B cell (primary cell): ENCODE results near the gene ATXN3L. TPM values are rescaled to one million over a fixed set of nuclear protein-coding genes. Genes with fewer than 3 reads are reported as not detected.

Experiments used
- ATAC-seq: fragments of 200-7000 bp; cut with Tn5 transposase; one replicate; pipeline ENCODE4 v1.10.0; 2021; ENCODE audit warnings: low read depth, mild to moderate bottlenecking, moderate number of reproducible peaks, moderate library complexity
- CTCF ChIA-PET: fragments of 350-600 bp; sonication (Branson Sonifier 250); formaldehyde crosslinking; loops from one replicate; lab custom pipeline; 2021; ENCODE audit warnings: antibody characterized with exemption, inconsistent platforms; lab: Charles Lee
- POLR2A ChIA-PET: fragments of 350-600 bp; sonication (Branson Sonifier 250); formaldehyde crosslinking; loops from one replicate; lab custom pipeline; 2021; ENCODE audit warnings: antibody characterized with exemption; lab: Charles Lee
- DNase-seq: peaks from one replicate; pipeline ENCODE4 v3.0.0; 2013
- H2AFZ ChIP-seq: 2 replicates; pipeline ENCODE4 v1.6.1; 2012; ENCODE audit warnings: mild to moderate bottlenecking, low read depth, low read length; ENCODE audit not compliant: insufficient read depth, poor library complexity, severe bottlenecking
- H3K27ac ChIP-seq, 2 donors: 1 replicate in 1 of 2; 2 replicates in 1 of 2; pipeline ENCODE4 v1.5.1; 2012 to 2013; ENCODE audit warnings: low read length in 2 of 2, mild to moderate bottlenecking in 2 of 2, moderate library complexity in 1 of 2
- H3K27me3 ChIP-seq, 4 experiments: fragments of 200-600 bp in 1 of 4; sonication (generic) in 1 of 4; replicated peaks in 1 of 4; 1 replicate in 2 of 4; 2 replicates in 2 of 4; pipeline versions ENCODE4 v1.6.1 to v1.7.0; 2013 to 2016; ENCODE audit warnings: low read length in 3 of 4, mild to moderate bottlenecking in 2 of 4, mixed read lengths in 1 of 4, moderate library complexity in 1 of 4; ENCODE audit not compliant: insufficient read depth in 4 of 4, control insufficient read depth in 3 of 4; ENCODE audit errors: control extremely low read depth in 1 of 4
- H3K36me3 ChIP-seq, 2 experiments: replicated peaks in 1 of 2; 1 replicate in 1 of 2; 2 replicates in 1 of 2; pipeline versions ENCODE4 v1.6.1 to v1.7.1; 2013; ENCODE audit warnings: low read length in 1 of 2; ENCODE audit not compliant: insufficient read depth in 2 of 2, control insufficient read depth in 1 of 2; ENCODE audit errors: control extremely low read depth in 1 of 2, extremely low read depth in 1 of 2
- H3K4me1 ChIP-seq, 2 donors: fragments of 200-600 bp in 1 of 2; sonication (generic) in 1 of 2; 1 replicate in 1 of 2; 2 replicates in 1 of 2; pipeline versions ENCODE4 v1.5.1 to v1.6.1; 2013 to 2017; ENCODE audit warnings: low read length in 2 of 2; ENCODE audit not compliant: control insufficient read depth in 2 of 2, insufficient read depth in 2 of 2
- H3K4me2 ChIP-seq: replicated peaks from 2 replicates; pipeline ENCODE3; 2012; ENCODE audit warnings: mild to moderate bottlenecking, low read depth, low read length; ENCODE audit not compliant: poor library complexity, severe bottlenecking
- H3K4me3 ChIP-seq, 5 experiments: fragments of 200-600 bp in 1 of 5; sonication (generic) in 1 of 5; 1 replicate in 3 of 5; 2 replicates in 2 of 5; pipeline versions ENCODE4 v1.5.1 to v1.7.0; 2011 to 2016; ENCODE audit warnings: low read length in 4 of 5, mild to moderate bottlenecking in 4 of 5, low read depth in 2 of 5, control low read depth in 1 of 5, moderate library complexity in 1 of 5; ENCODE audit not compliant: insufficient read depth in 1 of 5; ENCODE audit errors: control extremely low read depth in 1 of 5, extremely low read depth in 1 of 5
- H3K79me2 ChIP-seq: fragments of 200-600 bp; sonication (generic); one replicate; pipeline ENCODE4 v1.6.0; 2016; ENCODE audit warnings: low read length; ENCODE audit not compliant: control insufficient read depth, insufficient read depth
- H3K9ac ChIP-seq: fragments of 200-600 bp; sonication (generic); 2 replicates; pipeline ENCODE4 v1.6.1; 2017; ENCODE audit warnings: mild to moderate bottlenecking, low read length, moderate library complexity
- H3K9me3 ChIP-seq, 3 donors: one replicate each; pipeline versions ENCODE4 v1.6.1 to v1.7.1; 2013; ENCODE audit warnings: low read length in 2 of 3; ENCODE audit not compliant: control insufficient read depth in 2 of 3, insufficient read depth in 1 of 3; ENCODE audit errors: control extremely low read depth in 1 of 3
- H4K20me1 ChIP-seq: 2 replicates; pipeline ENCODE4 v1.6.0; 2012; ENCODE audit warnings: mild to moderate bottlenecking, low read length; ENCODE audit not compliant: insufficient read depth, control insufficient read depth, poor library complexity, severe bottlenecking
- H3K27ac Mint-ChIP-seq: one replicate; pipeline ENCODE4 v1.8.0; 2021; ENCODE audit warnings: mixed read lengths
- H3K27me3 Mint-ChIP-seq: one replicate; pipeline ENCODE4 v1.8.0; 2021; ENCODE audit warnings: mixed read lengths
- H3K4me1 Mint-ChIP-seq: one replicate; pipeline ENCODE4 v1.8.0; 2021; ENCODE audit warnings: mixed read lengths
- H3K4me3 Mint-ChIP-seq: one replicate; pipeline ENCODE4 v1.8.0; 2021; ENCODE audit warnings: mixed read lengths
- H3K9me3 Mint-ChIP-seq: one replicate; pipeline ENCODE4 v1.8.0; 2022; ENCODE audit warnings: mixed read lengths; ENCODE audit not compliant: insufficient read depth
- EZH2 ChIP-seq: IDR thresholded peaks from 2 replicates; pipeline ENCODE4 v1.6.1; 2012; ENCODE audit warnings: borderline replicate concordance, low read depth, mild to moderate bottlenecking, moderate library complexity, low read length; ENCODE audit not compliant: insufficient read depth, poor library complexity, severe bottlenecking
- WGBS: methylation state at CpG from one replicate; pipeline ENCODE4 v1.1.5; 2013; ENCODE audit warnings: missing lambda C conversion rate; ENCODE audit not compliant: insufficient coverage; 5-methylcytosine and 5-hydroxymethylcytosine counted together
- intact Hi-C: fragments of 100-400 bp; cut with micrococcal nuclease; formaldehyde crosslinking; loops from one replicate; pipeline ENCODE4 v1.10.0; 2022
- polyA plus RNA-seq: library from polyadenylated mRNA; depleted of rRNA; stranded (reverse); fragments of >200 nt; gene quantifications from 2 replicates; pipeline ENCODE4 v1.2.3, GENCODE V29; 2012
- total RNA-seq, 2 donors: library from RNA; stranded (reverse); fragments of 120-200 nt in 1 of 2; gene quantifications; 1 replicate in 1 of 2; 2 replicates in 1 of 2; pipeline versions ENCODE4 v1.2.3 to v1.2.4, GENCODE V29; 2013 to 2022
- TF ChIP-seq, protein P1 (sequence below): fragments of 200-600 bp; IDR thresholded peaks from one replicate; pipeline ENCODE4 v1.8.0; 2022; ENCODE audit warnings: antibody characterized with exemption, mild to moderate bottlenecking

Gene ATXN3L
- total and polyA plus RNA-seq, 2 donors (not counting 1 experiment from before 2014, with no cell fraction given): not detected

DNA sequence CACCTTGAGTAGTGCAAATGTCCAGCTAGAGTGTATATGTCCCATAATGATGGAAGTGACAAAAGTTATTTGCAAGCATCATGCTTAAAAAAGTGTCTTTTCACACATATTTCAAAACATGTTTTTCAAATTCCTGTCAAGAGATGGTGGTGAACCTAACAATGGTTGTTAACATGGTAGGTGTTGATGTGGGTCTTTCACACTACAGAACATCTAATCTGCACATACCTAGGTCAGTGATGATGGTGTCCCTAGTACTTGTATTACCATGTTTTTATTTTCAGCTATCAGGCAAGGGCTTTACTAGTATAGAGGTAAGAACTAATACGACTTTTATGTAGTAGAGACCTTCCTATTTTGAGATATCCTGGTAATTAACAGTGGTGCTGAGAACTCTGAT is 3.4 kb upstream of the ATXN3L start:
- no peak for ATAC-seq
- H3K4me3 Mint-ChIP-seq: no peak overlapping the region

DNA sequence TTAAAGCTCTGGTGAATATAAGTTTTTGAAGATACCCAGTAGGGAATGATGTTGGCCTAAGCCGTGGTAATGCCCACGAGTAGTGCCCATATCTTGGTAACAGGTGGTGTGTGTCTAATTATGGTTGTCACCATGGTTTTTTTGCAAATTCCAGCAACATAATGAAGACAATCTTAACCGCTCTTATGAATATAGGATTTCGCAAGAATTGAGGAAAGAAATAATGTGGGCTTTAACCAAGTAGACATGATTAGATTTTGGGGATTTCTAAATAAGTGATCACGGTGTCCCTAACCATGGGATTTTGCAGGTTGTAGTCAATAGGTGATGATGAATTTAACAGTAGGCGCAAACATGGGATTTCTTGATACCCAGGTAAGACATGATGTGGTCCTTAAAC is 2.5 kb downstream of the ATXN3L start:
- Histone ChIP-seq H3K4me3 (no peak overlapping the region), H3K79me2 (no peaks in the 10 kb centered on the region), H3K4me2 (no peak overlapping the region), H3K27ac (no peak overlapping the region), H2AFZ (no peak overlapping the region), H3K27me3 (no peaks in the 10 kb centered on the region), H3K4me1 (no peaks in the 10 kb centered on the region), H4K20me1 (no peaks in the 10 kb centered on the region), H3K9ac (no peak overlapping the region), H3K36me3 (no peaks in the 10 kb centered on the region), H3K9me3 (peaks cover 0 to 2% (median 0%) of the 10 kb centered on the region in 3 donors)
- POLR2A ChIA-PET: no interaction called here
- intact Hi-C loops: no loop called here
- H3K27me3 Mint-ChIP-seq: no peaks in the 10 kb centered on the region
- no peaks in the 10 kb centered on the region for H3K4me1 Mint-ChIP-seq
- TF ChIP-seq EZH2: no peak
- TF ChIP-seq, protein P1, sequence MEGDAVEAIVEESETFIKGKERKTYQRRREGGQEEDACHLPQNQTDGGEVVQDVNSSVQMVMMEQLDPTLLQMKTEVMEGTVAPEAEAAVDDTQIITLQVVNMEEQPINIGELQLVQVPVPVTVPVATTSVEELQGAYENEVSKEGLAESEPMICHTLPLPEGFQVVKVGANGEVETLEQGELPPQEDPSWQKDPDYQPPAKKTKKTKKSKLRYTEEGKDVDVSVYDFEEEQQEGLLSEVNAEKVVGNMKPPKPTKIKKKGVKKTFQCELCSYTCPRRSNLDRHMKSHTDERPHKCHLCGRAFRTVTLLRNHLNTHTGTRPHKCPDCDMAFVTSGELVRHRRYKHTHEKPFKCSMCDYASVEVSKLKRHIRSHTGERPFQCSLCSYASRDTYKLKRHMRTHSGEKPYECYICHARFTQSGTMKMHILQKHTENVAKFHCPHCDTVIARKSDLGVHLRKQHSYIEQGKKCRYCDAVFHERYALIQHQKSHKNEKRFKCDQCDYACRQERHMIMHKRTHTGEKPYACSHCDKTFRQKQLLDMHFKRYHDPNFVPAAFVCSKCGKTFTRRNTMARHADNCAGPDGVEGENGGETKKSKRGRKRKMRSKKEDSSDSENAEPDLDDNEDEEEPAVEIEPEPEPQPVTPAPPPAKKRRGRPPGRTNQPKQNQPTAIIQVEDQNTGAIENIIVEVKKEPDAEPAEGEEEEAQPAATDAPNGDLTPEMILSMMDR: no peak
- H3K4me3 Mint-ChIP-seq: no peak overlapping the region
- peaks cover 3% of the 10 kb centered on the region for H3K9me3 Mint-ChIP-seq
- CTCF ChIA-PET: no interaction called here
- DNase-seq: no peak
- H3K27ac Mint-ChIP-seq: no peak overlapping the region
- no CpG with 5 or more reads among the region's 6 CpGs for WGBS
- ATAC-seq: no peak

More for the DNA sequence above, 3.4 kb upstream of the ATXN3L start:
- H3K36me3 ChIP-seq: no peaks in the 10 kb centered on the region
- no peak for DNase-seq
- H3K4me1 ChIP-seq: no peaks in the 10 kb centered on the region
- POLR2A ChIA-PET: no interaction called here
- H3K27ac Mint-ChIP-seq: no peak overlapping the region
- H3K27ac ChIP-seq: no peak overlapping the region
- H3K9ac ChIP-seq: no peak overlapping the region
- no peak overlapping the region for H3K4me2 ChIP-seq
- WGBS: no CpG with 5 or more reads among the region's 1 CpG
- no peak overlapping the region for H2AFZ ChIP-seq
- TF ChIP-seq EZH2: no peak
- TF ChIP-seq, protein P1: no peak
- H3K27me3 Mint-ChIP-seq: no peaks in the 10 kb centered on the region
- no peaks in the 10 kb centered on the region for H3K4me1 Mint-ChIP-seq
- intact Hi-C loops: no loop called here
- no peaks in the 10 kb centered on the region for H3K79me2 ChIP-seq
- H3K9me3 ChIP-seq: peaks cover 0 to 2% (median 0%) of the 10 kb centered on the region in 3 donors
- H3K27me3 ChIP-seq: no peaks in the 10 kb centered on the region
- peaks cover 3% of the 10 kb centered on the region for H3K9me3 Mint-ChIP-seq
- CTCF ChIA-PET: no interaction called here
- H4K20me1 ChIP-seq: no peaks in the 10 kb centered on the region
- no peak overlapping the region for H3K4me3 ChIP-seq
